HepG2 (cell line): ENCODE measurements around the gene SMTNL1. TPM values are rescaled to one million over a fixed set of nuclear protein-coding genes. Genes with fewer than 3 reads are reported as not detected.

Experiments
- FOXJ3 ChIP-seq: sonication (generic); formaldehyde crosslinking; IDR thresholded peaks from 2 replicates; pipeline ENCODE4 v1.4.0; 2020; ENCODE audit warnings: missing genetic modification reagents, mild to moderate bottlenecking, borderline replicate concordance
- GABPB1 ChIP-seq: IDR thresholded peaks from 2 replicates; pipeline ENCODE4 v1.6.1; 2016; ENCODE audit warnings: mild to moderate bottlenecking, missing genetic modification reagents, moderate library complexity, missing compliant biosample characterization
- HNRNPK ChIP-seq: fragments of 200-400 bp; formaldehyde crosslinking; IDR thresholded peaks from 2 replicates; pipeline ENCODE4 v1.6.1; 2018; ENCODE audit warnings: low read length, low read depth, moderate library complexity, mild to moderate bottlenecking; ENCODE audit not compliant: poor library complexity, severe bottlenecking
- JARID2 ChIP-seq: sonication (generic); formaldehyde crosslinking; IDR thresholded peaks from 2 replicates; pipeline ENCODE4 v1.8.1; 2023; ENCODE audit warnings: missing genetic modification reagents, inconsistent platforms; ENCODE audit not compliant: insufficient replicate concordance
- KDM3A ChIP-seq: IDR thresholded peaks from 2 replicates; pipeline ENCODE4 v1.6.1; 2018; ENCODE audit warnings: low read depth, missing compliant biosample characterization
- MAFF ChIP-seq: IDR thresholded peaks from 2 replicates; pipeline ENCODE4 v1.6.1; 2011; ENCODE audit warnings: low read depth, low read length, improper control_type of control experiment
- MAX ChIP-seq: IDR thresholded peaks from 2 replicates; pipeline ENCODE4 v1.6.1; 2012; ENCODE audit warnings: inconsistent platforms
- MEIS2 ChIP-seq: sonication (generic); formaldehyde crosslinking; IDR thresholded peaks from 2 replicates; pipeline ENCODE4 v1.9.0; 2021; ENCODE audit warnings: mild to moderate bottlenecking, missing genetic modification reagents
- ONECUT2 ChIP-seq: sonication (generic); formaldehyde crosslinking; IDR thresholded peaks from 2 replicates; pipeline ENCODE4 v1.4.0; 2020; ENCODE audit warnings: missing genetic modification reagents
- RCOR2 ChIP-seq: IDR thresholded peaks from 2 replicates; pipeline ENCODE4 v1.6.1; 2016; ENCODE audit warnings: missing biosample characterization, missing genetic modification reagents
- SMAD1 ChIP-seq: sonication (generic); formaldehyde crosslinking; IDR thresholded peaks from 2 replicates; pipeline ENCODE4 v1.4.0; 2020; ENCODE audit warnings: missing genetic modification reagents, low read depth, mild to moderate bottlenecking, borderline replicate concordance
- SNAPC4 ChIP-seq: sonication (generic); formaldehyde crosslinking; IDR thresholded peaks from 2 replicates; pipeline ENCODE4 v1.4.0; 2020; ENCODE audit warnings: mild to moderate bottlenecking, missing genetic modification reagents
- TFE3 ChIP-seq: IDR thresholded peaks from 2 replicates; pipeline ENCODE4 v1.6.1; 2016
- THAP9 ChIP-seq: sonication (generic); formaldehyde crosslinking; IDR thresholded peaks from 2 replicates; pipeline ENCODE4; 2020; ENCODE audit warnings: missing genetic modification reagents, mild to moderate bottlenecking, borderline replicate concordance
- TMF1 ChIP-seq: sonication (generic); formaldehyde crosslinking; IDR thresholded peaks from 2 replicates; pipeline ENCODE4 v1.8.1; 2022; ENCODE audit warnings: low read depth, missing genetic modification reagents
- ZBTB14 ChIP-seq: sonication (generic); formaldehyde crosslinking; IDR thresholded peaks from 2 replicates; pipeline ENCODE4 v1.4.0; 2020; ENCODE audit warnings: missing genetic modification reagents
- ZFAT ChIP-seq: sonication (generic); formaldehyde crosslinking; conservative IDR thresholded peaks from 2 replicates; pipeline ENCODE4 v1.8.1; 2023; ENCODE audit warnings: missing genetic modification reagents, inconsistent platforms
- ZFP90 ChIP-seq: sonication (generic); formaldehyde crosslinking; IDR thresholded peaks from 2 replicates; pipeline ENCODE4 v1.8.0; 2022; ENCODE audit warnings: missing genetic modification reagents, mild to moderate bottlenecking, inconsistent platforms, borderline replicate concordance
- ZNF143 ChIP-seq: sonication (generic); formaldehyde crosslinking; IDR thresholded peaks from 2 replicates; pipeline ENCODE4 v1.4.0; 2020; ENCODE audit warnings: missing genetic modification reagents
- ZNF75D ChIP-seq: sonication (generic); formaldehyde crosslinking; IDR thresholded peaks from 2 replicates; pipeline ENCODE4 v1.8.1; 2023; ENCODE audit warnings: missing genetic modification reagents, mild to moderate bottlenecking, borderline replicate concordance
- polyA plus RNA-seq, 8 experiments: library from polyadenylated mRNA; depleted of rRNA in 3 of 8; stranded (reverse) in 7 of 8; unstranded in 1 of 8; fragments of >200 nt; fragmentation: Illumina TruSeq in 4 of 8; extraction: Trizol in 4 of 8; gene quantifications; 2 replicates each; pipeline versions ENCODE4 v1.2.1 to v1.2.3, GENCODE V29; 2011 to 2016; ENCODE audit warnings: low read depth in 4 of 8, missing spikeins in 1 of 8, mixed read lengths in 1 of 8; ENCODE audit not compliant: insufficient read depth in 1 of 8
- total RNA-seq, 5 experiments: library from RNA; depleted of rRNA; stranded (reverse); fragments of >200 nt; fragmentation: Illumina TruSeq; extraction: Trizol; gene quantifications; 2 replicates each; pipeline ENCODE4 v1.2.3, GENCODE V29; 2016; ENCODE audit warnings: low read depth in 1 of 5

The SMTNL1 gene
- total and polyA plus RNA-seq, 2 of the 13 experiments (the other 11 are each of a cell fraction or from before 2014, with no cell fraction given) = 0.04 TPM; not detected in 1

- TF ChIP-seq SNAPC4 (CRISPR knock-in tag) (no peak), ZFAT (no peak), JARID2 (CRISPR knock-in tag) (no peak), TMF1 (CRISPR knock-in tag) (no peak), RCOR2 (CRISPR knock-in tag) (no peak), FOXJ3 (0 out of 2 replicates have a peak, but pooled peaks have one; percentile 44), ZNF75D (CRISPR knock-in tag) (no peak), ZBTB14 (no peak), MEIS2 (CRISPR knock-in tag) (no peak), ZFP90 (CRISPR knock-in tag) (0 out of 2 replicates have a peak, but pooled peaks have one; percentile 7), ZNF143 (CRISPR knock-in tag) (0 out of 2 replicates have a peak, but pooled peaks have one; percentile 6), KDM3A (no peak), TFE3 (CRISPR knock-in tag) (no peak), HNRNPK (no peak), GABPB1 (CRISPR knock-in tag) (no peak), SMAD1 (CRISPR knock-in tag) (no peak), ONECUT2 (no peak), MAFF (peak; percentile 64), THAP9 (no peak), MAX (no peak)
Measured at GRCh38 chr11:57516061-57516443, 21.3 kb upstream of the SMTNL1 start (continued).
